DOHH2 (cell line): ENCODE data around the gene HMCES.

ENCODE experiments used
- H3F3A ChIP-seq: fragments of 200-600 bp; sonication (generic), shearing (Covaris generic); 2 replicates; pipeline ENCODE4 v1.6.0; 2016; ENCODE audit warnings: antibody characterized with exemption, mild to moderate bottlenecking; ENCODE audit not compliant: control insufficient read depth, insufficient read depth
- H3K27ac ChIP-seq: fragments of 200-600 bp; sonication (generic); 2 replicates; pipeline ENCODE4 v1.5.1; 2014; ENCODE audit warnings: low read depth, mild to moderate bottlenecking, low read length, moderate library complexity
- H3K27me3 ChIP-seq: fragments of 200-600 bp; sonication (generic); 2 replicates; pipeline ENCODE4 v1.6.1; 2014; ENCODE audit warnings: mild to moderate bottlenecking, low read length, mixed read lengths; ENCODE audit not compliant: control insufficient read depth
- H3K36me3 ChIP-seq: fragments of 200-600 bp; sonication (generic); 2 replicates; pipeline ENCODE4 v1.6.1; 2014; ENCODE audit warnings: mild to moderate bottlenecking, low read length, moderate library complexity, mixed read lengths; ENCODE audit not compliant: control insufficient read depth
- H3K4me1 ChIP-seq: fragments of 200-600 bp; sonication (generic); 2 replicates; pipeline ENCODE4 v1.6.1; 2014; ENCODE audit warnings: mild to moderate bottlenecking, low read length, mixed read lengths; ENCODE audit not compliant: control insufficient read depth
- H3K4me2 ChIP-seq: fragments of 200-600 bp; sonication (generic); 2 replicates; pipeline ENCODE4 v1.6.0; 2014; ENCODE audit warnings: mild to moderate bottlenecking, low read length, moderate library complexity
- H3K4me3 ChIP-seq: fragments of 200-600 bp; sonication (generic); 2 replicates; pipeline ENCODE4 v1.5.1; 2014; ENCODE audit warnings: mild to moderate bottlenecking, low read length, mixed read lengths
- H3K79me2 ChIP-seq: fragments of 200-600 bp; sonication (generic); 2 replicates; pipeline ENCODE4 v1.6.1; 2014; ENCODE audit warnings: mild to moderate bottlenecking, low read length, mixed read lengths; ENCODE audit not compliant: control insufficient read depth
- H3K9me2 ChIP-seq: fragments of 200-600 bp; sonication (generic); replicated peaks from 2 replicates; pipeline ENCODE4 v1.6.1; 2014; ENCODE audit warnings: mild to moderate bottlenecking, low read length, mixed read lengths; ENCODE audit not compliant: control insufficient read depth
- H3K9me3 ChIP-seq: fragments of 200-600 bp; sonication (generic); 2 replicates; pipeline ENCODE4 v1.6.1; 2014; ENCODE audit warnings: antibody characterized with exemption, low read length, mixed read lengths; ENCODE audit not compliant: control insufficient read depth, insufficient read depth
- H4K20me1 ChIP-seq: fragments of 200-600 bp; sonication (generic); 2 replicates; pipeline ENCODE4 v1.6.0; 2014; ENCODE audit warnings: low read depth, mild to moderate bottlenecking, antibody characterized with exemption, low read length, moderate library complexity; ENCODE audit not compliant: control insufficient read depth, insufficient read depth
- EZH2phosphoT487 ChIP-seq: fragments of 200-600 bp; sonication (generic); IDR thresholded peaks from 2 replicates; pipeline ENCODE4 v1.6.1; 2017; ENCODE audit warnings: borderline replicate concordance, mild to moderate bottlenecking, antibody characterized with exemption, low read length, moderate library complexity, mixed read lengths
- TF ChIP-seq, protein P1 (sequence below): fragments of 200-600 bp; sonication (generic); IDR thresholded peaks from one replicate; pipeline ENCODE4 v1.5.1; 2014; ENCODE audit warnings: antibody characterized with exemption, mild to moderate bottlenecking, low read depth, low read length; ENCODE audit not compliant: poor library complexity, severe bottlenecking

Gene HMCES

DNA sequence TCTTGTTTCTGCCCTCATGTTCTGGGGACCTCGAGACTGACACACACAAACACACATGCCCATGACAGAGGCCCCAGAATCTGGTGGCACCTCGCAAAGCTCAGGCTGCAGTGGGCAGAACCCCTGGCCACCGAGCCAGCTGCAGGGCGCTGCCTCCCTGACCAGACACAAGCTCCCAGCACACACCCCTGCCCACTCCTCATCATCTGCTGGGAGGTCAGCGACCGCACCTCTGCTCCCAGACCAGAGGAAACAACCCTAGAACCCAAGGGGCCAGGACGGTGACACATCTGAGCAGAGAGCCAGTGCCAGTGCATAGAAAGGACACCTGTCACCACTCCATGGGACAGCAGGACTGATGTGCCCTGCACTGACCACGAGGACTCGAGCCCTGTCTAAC lies 43.2 kb downstream of the HMCES start:
- Histone ChIP-seq H3K79me2 (no peaks in the 10 kb centered on the region), H3K9me2 (no peaks in the 10 kb centered on the region), H3K4me3 (no peak overlapping the region), H3K27me3 (no peaks in the 10 kb centered on the region), H4K20me1 (no peaks in the 10 kb centered on the region), H3K27ac (no peak overlapping the region), H3F3A (no peaks in the 10 kb centered on the region), H3K4me1 (peaks cover 3% of the 10 kb centered on the region), H3K36me3 (no peaks in the 10 kb centered on the region), H3K4me2 (no peak overlapping the region), H3K9me3 (no peaks in the 10 kb centered on the region)
- TF ChIP-seq, protein P1, sequence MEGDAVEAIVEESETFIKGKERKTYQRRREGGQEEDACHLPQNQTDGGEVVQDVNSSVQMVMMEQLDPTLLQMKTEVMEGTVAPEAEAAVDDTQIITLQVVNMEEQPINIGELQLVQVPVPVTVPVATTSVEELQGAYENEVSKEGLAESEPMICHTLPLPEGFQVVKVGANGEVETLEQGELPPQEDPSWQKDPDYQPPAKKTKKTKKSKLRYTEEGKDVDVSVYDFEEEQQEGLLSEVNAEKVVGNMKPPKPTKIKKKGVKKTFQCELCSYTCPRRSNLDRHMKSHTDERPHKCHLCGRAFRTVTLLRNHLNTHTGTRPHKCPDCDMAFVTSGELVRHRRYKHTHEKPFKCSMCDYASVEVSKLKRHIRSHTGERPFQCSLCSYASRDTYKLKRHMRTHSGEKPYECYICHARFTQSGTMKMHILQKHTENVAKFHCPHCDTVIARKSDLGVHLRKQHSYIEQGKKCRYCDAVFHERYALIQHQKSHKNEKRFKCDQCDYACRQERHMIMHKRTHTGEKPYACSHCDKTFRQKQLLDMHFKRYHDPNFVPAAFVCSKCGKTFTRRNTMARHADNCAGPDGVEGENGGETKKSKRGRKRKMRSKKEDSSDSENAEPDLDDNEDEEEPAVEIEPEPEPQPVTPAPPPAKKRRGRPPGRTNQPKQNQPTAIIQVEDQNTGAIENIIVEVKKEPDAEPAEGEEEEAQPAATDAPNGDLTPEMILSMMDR = no peak
- no peak for TF ChIP-seq EZH2phosphoT487

DNA sequence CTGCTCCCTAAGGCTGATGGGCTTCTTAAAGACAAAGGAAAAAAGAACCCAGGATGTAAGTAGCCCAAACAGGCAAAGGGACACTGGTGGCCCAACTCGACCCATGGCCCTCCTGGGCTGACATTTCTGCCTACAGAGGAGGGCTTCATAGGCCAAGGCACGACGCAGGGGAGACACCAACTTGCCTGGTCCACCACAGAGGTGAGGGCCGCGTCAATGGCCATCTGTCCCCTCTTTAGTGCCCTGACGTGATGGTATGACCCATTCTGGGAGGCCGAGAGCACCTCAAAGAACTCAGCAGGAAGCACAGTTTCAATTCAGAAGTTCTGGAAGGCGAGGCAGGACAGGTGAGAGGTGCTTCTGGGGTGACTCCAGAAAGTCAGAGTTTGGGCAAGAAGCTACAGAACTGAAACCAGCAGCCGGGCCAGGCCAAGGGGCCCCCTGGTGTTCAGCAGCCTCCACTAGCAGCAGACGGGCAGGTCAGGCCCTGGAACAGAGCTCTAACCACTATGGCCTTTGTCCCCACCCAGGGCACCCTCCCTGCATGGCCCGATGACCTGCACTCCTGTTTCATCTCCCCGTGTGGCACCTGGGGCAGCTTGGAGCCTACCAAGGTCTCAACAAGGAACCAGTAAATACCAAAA lies 45.1 kb downstream of the HMCES start:
- Histone ChIP-seq H3K4me3 (no peak overlapping the region), H3K36me3 (no peaks in the 10 kb centered on the region), H3K9me3 (no peaks in the 10 kb centered on the region), H3K79me2 (no peaks in the 10 kb centered on the region), H3K9me2 (no peaks in the 10 kb centered on the region), H3K27ac (no peak overlapping the region), H4K20me1 (no peaks in the 10 kb centered on the region), H3K4me2 (no peak overlapping the region), H3K27me3 (no peaks in the 10 kb centered on the region), H3F3A (no peaks in the 10 kb centered on the region), H3K4me1 (no peaks in the 10 kb centered on the region)
- no peak for TF ChIP-seq EZH2phosphoT487
- TF ChIP-seq, protein P1 = peak; percentile 43

DNA sequence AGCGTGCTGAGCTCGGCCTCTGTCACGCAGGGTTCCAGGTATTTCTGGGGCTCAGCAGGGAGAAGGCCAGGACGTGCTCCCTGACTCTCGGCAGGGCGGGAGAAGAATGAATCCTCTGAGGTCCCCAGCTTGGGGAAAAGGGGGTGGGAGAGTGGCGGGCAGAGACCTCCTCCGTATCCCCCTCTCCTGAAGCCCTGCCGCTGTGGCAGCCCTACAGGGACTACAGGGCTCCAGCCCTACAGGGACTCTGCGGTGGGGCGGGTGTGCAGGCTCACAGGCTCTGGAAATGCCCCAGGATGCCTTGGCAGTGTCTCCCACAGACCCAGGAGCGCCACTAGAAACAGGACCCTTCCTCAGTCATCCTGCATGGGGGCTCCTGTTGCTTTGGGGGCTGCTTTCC lies 46.2 kb downstream of the HMCES start:
- Histone ChIP-seq H4K20me1 (no peaks in the 10 kb centered on the region), H3K4me1 (no peaks in the 10 kb centered on the region), H3K79me2 (no peaks in the 10 kb centered on the region), H3K4me2 (no peak overlapping the region), H3K27ac (no peak overlapping the region), H3K9me3 (no peaks in the 10 kb centered on the region), H3K4me3 (no peak overlapping the region), H3K27me3 (peaks cover under 1% of the 10 kb centered on the region; the same call in 1 of the 2 replicates), H3K36me3 (no peaks in the 10 kb centered on the region), H3F3A (no peaks in the 10 kb centered on the region), H3K9me2 (no peaks in the 10 kb centered on the region)
- TF ChIP-seq EZH2phosphoT487 = no peak
- TF ChIP-seq, protein P1 = no peak
